ENCODE data around the gene CSF1.

CSF1 gene

DNA sequence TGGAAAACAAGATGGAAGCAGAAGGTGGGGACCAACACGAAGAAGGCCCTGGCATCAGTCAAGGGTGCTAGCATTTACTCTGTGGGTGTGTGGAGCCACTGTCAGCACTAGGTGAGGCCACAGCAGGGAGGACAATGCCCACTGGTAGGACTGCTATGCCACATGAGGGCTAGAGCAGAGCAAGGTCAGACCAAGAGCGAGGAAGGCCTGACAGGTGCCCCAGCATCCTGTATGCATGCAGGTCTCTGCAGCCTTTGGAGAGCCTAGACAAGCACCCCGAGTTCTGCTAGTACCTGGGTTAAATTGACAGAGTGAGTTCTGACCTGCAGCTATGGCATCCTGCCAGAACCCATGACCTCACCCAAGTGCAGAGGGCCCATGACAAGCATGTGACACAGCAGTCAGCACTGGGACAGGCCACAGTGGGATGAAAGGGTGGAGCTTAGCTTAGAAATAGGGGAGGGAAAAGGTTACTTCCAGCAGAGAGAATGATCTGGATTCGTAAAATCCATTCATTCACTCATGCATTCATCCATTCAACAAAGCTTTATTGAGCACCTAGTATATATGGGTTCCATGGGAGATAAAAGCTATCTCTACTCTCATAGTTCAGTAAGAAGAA lies 9.0 kb upstream of the CSF1 start:
- no peak for DNase-seq (ENCODE audit: low read depth)

DNA sequence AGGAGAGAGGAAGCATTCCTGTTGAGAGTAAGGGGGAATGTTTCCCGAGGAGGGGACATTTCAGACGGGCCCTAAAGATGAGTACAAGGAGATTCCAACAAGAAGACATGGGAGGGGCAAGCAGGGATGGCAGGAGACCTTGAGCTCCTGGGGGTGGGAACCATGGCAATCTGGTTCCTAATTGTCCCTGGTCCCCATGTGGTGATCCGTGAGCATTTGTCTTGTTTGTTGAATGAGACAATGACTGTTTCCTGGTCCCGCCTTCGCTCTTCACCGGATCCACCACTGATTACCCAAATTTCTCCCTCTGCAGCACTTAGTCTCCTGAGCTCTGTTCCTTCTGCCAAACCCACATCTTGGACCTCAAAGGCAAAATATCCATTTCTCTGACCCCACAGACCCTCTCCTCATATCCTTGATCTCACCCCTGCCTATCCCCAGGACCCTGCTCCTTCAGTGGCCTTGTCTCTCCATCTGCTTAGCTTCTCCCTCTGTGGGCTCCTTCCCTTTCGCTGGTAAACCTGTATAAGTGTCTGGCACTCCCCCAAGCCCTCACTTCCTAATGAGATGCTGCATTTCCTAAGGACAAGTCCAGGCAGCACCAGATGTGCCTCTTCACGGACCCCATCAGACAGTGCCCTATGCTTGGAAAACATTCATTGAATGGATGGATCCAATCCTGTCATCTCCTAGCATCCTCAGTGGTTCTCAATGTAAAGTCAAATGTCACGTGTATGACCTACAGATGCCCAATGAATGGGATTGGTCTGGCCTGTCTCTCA lies 8.3 kb upstream of the CSF1 start:
- DNase-seq (ENCODE audit: low read depth), result no peak

DNA sequence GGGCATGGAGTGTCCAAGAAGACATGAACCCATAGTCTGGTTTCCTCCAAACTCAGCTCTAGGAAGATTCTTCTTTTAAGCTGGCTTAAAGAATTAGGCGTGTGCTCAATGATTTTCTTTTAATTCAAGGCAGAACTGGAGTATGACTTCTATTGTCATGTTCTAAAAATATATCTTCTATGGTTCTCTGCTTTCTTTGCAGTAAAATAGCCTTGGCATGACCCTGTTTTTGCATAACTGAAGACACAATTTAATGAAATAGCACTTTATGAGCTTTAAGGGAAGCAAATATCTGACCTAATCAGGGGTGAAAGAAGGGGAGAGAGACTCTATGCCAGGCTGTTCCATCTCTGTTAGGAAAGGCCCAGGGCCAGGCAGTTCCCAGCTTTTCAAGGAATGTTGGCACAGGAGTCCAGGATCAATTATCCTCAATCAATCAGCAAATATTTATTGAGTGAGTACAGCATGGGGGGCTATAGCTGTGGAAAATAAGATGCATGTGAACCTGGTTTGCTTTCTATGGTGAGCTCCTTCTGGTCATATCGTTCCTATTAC lies 7.2 kb upstream of the CSF1 start:
- DNase-seq (ENCODE audit: low read depth), result no peak

DNA sequence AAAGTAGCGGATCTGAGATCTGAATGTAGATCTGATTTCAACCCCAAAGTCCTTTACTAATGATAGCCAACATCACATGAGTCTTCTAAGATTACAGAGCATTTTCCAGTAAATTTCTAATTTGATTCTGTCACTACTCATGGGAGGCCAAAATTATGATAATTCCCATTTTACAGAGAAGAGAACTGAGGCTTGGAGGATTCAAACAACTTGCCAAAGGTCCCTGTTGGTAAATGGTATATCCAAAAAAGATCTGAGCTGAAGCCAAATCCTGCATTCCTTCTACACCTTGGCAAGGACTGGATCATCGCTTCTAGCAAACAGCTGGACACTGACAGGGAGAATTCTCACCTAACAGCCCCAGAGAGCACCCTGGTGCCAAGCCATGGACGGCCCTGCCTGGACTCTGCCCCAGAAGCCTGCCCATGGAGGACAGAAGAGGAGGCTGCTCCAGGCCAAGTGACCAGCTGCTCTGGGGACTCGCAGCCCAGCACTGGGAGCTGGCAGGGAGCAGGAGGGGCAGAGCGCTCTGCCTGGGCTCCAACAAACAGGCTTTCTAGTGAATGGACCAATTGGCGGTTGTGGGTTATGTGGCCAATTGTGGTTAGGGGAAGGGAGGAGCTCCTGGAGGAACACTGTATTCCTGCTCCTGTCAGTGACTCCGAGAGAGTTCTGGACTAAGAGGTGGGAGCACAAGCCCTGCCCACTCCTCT lies 6.4 kb upstream of the CSF1 start:
- no peak for DNase-seq (ENCODE audit: low read depth)

DNA sequence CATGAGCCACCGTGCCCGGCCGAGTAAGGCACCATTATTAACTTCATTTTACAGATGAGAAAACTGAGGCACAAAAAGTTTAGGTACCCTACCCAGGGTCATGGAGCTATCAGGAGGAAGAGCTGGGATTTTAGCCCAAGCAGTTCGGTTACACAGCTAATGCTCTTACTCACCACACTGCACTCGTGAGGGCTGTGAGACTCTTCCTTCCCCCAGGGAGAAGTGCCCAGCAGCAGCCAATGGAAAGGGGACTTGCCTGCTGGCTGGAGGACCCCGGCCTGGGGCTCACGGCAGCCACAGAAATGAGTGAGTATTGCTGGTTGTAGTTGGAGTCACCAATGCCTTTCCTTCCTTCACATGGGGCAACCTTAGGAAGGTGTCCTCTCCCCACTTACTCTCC lies 5.2 kb upstream of the CSF1 start:
- DNase-seq (ENCODE audit: low read depth), result no peak

DNA sequence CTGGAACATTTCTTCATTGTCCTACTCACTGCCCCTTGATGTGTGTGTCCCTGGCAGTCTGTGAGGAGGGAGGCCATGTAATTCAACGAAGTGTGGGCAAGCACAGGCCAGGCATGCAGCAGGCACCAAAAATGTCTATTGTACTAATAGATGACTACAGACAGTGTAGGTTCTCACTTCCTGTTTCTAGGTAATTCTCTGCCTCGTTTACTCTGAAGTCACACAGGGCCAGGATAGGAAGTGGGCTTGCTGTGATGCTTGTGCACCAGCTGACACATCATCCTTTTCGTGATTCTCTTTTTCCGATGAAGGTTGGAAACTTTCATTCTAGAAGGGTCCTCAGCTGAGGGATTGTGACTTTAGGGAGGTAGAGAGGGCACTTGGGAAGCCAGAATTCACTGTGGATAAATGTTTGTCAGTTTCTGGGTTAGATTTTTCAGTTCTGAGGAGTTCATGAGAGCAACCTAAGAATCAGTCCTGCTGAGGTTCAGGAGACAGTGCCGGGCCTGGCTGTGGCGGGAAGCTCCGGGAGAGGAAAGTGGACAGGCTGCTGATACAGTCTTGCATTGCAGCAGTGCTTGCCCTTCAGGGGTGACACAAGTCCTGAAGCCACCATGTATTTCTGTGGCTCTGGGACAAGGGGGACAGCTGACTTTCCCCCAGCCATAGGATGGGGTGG lies 4.3 kb upstream of the CSF1 start:
- peak; percentile 46 for DNase-seq (ENCODE audit: low read depth)

DNA sequence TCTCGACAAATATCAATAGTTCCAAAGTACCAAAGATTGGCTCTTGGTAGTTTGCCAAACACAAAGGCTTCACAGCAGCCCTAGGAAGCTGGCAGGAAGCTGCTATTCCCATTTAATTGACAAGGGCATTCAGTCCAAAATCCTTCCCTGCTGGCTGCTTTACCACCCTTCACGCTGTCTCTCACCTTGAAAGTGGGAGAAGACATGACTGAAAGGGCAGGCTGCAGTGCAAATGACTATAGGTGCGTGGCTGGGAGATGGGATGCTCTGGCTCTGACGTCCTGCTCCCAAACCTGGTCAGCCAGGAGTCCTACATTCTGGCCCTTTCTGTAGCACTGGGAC lies 3.8 kb upstream of the CSF1 start:
- DNase-seq (ENCODE audit: low read depth), result no peak

DNA sequence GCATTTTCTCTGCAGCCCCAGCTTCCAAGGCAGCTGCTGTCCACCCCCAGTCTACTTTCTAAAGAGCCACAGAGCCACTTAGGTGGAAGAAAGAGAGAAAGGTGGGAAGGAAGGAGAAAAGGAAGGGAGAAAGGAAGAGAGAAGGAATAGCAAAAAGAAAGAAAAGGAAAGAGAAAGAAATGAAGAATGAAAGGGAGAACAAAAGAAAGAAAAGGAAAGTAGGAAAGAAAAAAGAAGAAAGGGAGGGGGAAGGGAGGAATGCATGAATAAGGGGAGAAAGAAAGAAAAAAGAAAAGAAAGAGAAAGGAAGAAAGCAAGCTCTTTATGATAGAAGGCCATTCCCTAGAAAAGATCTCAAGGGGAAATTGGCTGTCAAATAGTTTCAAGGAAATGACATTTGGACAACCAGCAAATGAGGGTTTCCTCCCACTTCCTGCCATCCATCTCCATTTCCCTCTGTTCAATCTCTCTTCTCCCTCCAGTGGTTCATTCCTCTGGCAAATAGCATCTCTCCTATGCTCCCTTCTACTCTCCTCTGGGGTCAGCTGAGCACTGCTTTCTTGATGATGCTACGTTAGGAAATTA lies 3.4 kb upstream of the CSF1 start:
- DNase-seq (ENCODE audit: low read depth), result no peak

DNA sequence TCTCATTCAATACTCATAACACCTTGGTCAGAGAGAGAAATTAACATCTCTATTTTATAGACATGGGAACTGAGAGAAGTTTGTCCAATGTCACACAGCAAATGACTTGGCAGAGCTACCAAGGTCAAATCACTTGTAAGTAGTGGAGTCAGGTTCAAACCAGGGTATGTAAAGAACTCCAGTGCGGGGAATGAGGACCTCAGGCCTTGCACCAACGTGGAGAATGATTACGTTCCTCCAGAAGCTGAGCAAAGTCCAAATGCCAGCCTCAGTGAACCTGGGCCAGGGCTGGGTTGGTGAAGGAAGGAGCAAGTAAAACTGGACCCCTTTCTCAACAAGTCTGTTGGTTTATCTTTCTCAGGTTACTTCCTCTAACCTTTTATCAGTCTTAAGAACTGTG lies 1.8 kb upstream of the CSF1 start:
- DNase-seq (ENCODE audit: low read depth), result no peak

DNA sequence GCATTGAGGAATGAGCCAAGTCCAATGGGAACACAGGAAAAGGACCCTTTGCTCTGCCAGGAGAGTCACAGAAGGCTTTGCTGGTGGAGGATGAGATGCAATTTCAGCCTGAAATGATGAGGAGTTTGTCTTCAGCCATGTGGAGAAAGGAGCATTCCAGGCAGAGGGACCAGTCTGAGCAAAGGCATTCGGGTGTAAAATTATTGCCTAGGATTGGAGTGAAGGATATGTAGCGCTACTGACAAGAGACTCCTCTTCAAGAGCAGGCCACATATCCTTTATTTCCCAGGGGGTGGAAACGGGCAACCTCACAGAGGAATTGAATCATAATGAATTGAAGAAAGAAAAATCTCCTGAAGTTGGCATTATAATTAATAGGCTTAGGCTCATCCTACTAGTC lies 1.1 kb upstream of the CSF1 start:
- no peak for DNase-seq (ENCODE audit: low read depth)

DNA sequence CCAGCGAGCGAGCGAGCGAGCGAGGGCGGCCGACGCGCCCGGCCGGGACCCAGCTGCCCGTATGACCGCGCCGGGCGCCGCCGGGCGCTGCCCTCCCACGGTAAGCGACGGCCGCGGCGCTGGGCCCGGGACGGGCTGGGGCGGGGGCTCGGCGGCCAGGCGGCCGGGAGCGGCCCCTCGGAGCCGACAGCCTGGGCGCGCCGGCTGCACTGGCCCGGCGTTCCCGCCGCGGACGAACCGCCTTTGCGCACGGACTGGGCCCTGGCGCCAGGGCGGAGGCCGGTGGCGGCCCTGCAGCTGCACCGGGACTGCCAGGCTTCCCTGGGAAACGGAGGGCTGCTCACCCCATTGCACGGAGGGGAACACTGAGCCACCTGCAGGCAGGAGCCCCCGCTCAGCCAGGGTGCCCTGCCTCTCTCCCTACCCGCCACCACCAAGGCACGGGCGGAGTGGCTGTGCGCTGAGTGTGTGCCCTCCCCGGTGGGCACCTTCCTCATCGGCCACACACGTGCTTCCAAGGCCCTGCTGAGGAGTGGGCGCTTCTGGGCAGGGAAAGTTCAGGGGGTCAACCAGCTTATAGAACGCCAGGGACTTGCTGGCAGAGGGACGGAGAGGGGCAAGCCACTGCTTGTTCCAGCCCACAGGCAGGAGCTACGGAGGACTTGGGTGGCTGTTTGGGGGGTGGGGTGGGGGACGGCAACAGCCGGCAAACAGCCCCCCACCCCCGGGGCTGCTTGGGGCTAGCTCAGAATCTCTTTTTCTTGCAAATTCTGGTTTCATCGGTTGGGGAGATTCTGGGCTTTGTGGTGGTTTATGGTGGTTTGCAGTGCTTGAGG lies 532 bp downstream of the CSF1 start:
- no peak for DNase-seq (ENCODE audit: low read depth)

DNA sequence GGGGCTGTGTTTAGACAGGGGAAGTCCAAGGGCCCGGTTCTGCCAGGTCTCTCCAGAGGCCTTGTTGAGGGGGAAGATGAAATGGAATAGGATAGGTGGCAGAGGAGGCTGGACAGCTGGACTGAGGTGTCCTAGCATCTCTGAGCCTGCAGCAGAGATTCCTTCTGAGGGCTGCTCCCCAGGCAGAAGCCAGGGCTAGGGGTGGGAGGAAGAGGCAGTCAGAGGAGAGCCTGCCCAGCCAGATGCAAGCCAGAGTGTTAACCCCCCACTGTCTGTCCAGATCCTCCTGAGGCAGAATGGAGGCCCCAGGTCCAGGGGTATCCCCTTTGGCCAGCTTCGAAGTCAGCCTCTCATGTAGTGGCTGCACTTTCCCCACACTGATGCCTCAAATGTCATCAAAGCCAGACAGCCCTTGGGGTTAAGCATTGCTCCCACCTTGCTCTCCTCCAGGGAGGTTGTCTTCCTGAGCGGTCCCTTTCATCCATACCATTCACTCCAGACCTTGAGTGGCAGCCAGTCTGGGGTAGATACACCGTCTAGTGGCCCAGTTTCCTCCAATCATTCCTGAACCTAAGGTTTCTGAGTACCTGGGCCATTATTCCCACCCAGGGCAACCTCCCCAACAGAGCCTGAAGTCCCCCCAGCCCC lies 1.7 kb downstream of the CSF1 start:
- no peak for DNase-seq (ENCODE audit: low read depth)

DNA sequence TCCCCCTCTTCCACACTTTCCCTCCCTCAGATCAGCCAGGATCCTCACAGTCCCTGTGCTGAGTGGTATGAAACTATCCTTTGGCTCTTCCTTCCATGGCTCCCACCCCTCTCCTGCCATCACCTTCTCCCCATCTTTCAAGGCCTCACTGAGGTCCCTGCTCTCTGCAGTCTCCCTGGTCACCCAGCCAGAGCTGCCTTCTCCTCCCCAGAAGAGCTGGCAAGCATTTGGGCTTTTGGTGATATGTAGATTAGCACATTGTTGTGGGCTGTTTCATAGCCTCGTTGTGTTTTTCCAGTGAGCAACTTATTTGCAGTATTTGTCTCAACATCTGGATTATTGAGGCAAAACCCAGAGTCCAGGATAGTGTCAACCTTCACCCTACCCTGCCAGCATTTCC lies 2.2 kb downstream of the CSF1 start:
- no peak for DNase-seq (ENCODE audit: low read depth)

DNA sequence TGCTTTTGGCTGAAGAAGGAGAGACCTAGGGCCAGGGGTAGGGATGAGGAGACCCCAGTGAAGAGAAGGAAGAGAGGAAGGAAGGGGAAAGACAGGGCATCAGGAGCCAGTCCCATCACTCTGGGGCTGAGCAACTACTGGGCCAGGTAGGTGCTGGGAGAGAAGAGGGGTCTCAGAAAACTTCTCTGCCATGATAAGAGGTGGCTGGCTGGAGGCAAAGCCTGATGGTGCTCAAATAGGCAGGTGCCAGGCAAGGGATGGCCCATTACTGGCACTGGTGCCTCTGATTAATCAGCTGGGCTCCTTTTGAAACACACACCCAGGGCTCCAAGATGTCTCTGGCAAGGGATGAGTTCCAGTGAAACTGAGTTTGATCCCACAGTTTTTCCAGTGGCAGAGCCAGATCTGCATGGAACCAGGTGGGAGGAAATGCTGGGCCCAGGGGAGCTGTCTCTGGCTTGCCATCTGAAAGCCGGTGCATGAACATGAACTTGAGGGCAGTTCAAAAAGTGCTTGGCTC lies 2.8 kb downstream of the CSF1 start:
- no peak for DNase-seq (ENCODE audit: low read depth)

DNA sequence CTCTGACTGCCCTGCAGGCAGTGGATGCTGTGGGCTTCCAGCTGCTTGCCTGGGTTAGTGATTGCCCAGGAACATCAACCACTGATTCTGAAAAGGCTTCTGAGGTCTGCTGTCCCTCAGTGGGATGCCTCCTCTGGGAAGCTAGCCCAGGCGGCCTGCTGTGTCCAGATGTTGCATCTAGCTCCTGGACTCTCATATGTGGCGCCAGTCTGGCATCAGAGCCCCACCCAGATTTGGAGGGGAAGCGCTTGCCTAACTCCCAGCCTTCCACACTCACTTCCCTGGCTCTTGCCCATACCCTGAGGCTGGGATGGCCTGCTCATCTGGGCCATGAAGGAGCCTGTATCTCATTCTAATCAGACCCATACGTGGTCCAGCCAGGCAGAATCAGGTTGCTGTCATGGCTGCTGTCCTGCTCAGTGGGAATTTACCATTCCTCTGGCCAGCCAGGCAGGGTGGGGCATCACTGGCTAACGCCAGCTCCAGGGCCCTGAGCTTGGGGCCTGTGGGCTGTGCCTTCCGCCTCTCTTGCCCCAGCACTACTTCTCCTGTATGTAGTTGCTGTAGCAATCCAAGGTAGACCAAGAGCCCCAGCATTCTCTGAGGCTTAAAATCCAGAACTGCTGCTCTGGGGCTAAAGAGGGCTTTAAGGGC lies 4.1 kb downstream of the CSF1 start:
- no peak for DNase-seq (ENCODE audit: low read depth)

DNA sequence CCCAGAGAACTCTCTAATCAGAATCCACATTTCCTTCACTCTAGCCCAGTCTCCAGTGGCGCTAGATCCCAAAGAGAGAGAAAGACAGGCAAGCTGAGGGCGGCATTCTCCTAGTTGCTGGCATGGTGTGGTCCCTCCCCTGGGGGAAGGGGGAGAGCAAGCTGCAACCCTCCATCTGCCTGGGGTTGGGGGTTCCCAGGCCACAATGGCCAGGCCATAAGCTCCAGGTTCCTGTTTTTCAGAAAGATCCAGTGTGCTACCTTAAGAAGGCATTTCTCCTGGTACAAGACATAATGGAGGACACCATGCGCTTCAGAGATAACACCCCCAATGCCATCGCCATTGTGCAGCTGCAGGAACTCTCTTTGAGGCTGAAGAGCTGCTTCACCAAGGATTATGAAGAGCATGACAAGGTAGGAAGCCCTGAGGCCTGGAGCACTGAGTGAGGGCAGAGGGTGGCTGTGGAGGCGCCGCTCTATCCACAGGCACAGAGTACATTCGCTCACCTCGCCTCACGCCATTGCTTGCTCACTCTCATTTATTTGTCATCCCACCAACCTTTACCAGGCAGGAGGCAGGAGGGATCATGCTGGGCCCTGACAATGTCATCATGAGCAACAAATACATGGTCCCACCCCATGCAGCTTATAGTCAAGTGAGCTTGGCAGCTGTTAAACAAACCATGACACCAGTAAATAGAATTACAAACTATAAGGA lies 6.6 kb downstream of the CSF1 start:
- DNase-seq (ENCODE audit: low read depth), result no peak

DNA sequence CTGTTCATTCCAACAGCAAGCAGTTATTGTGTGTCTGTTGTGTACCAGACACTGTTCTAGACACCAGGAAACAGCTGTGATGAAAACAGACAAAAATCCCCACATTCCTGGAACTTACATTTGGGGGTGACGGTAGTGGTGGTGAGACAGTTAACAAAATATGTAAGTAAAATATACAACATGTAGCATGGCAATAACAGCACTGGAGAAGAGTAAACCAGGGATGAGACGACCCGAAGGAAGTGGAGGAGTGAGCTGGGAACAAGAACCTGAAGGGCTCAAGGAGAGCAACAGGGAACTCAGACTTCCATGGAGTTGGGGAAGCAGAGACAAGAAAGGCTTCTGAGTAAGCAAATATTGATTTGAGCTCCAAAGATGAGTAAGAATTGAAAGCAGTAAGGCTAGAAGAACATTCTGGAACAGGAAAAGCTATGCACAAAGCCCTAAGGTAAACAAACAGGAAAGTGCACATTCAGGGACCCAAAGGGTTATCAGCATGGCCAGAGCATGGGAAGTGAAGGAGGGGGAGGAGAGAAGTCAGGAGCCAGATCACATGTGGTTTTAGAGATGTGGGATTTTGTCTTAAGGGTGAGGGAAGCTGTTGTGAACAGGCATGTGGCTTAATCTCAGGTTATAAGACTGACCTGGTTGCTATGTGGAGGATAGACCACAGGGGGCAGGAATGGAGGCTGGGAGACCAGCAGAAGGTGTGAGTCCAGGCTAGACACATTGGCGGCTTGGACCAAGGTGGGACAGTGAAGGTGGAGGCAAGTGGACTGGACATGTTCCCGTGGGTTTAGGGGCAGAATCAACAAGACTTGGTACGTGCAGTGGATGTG lies 7.3 kb downstream of the CSF1 start:
- DNase-seq (ENCODE audit: low read depth), result no peak

DNA sequence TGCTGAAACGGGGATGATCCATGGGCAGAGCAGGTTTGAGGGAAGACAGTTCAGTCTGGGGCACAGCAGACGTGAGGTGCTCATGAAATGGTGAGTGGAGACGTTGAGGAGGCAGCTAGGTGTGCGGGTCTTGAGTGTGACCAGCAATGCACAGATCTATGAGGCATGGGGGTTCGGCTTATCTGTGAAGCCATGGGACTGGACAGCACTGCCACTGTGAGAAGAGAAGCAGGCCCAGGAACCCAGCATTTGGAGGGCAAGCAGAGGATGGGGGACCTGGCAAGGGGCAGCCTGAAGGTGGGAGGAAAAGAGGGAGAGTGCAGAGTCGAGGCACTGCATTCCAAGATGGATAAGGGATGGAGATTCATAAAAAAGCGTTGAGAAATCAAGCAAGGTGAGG lies 8.0 kb downstream of the CSF1 start:
- DNase-seq (ENCODE audit: low read depth), result no peak

Data from activated T-cell treated with anti-CD3 and anti-CD28 coated beads for 24 hours (primary cell).